Measurements from ENCODE around the gene WIPI1. TPM values are rescaled to one million over a fixed set of nuclear protein-coding genes. Genes with fewer than 3 reads are reported as not detected.

The WIPI1 gene
- total and polyA plus RNA-seq, 2 of the 13 experiments (the other 11 are each of a cell fraction or from before 2014, with no cell fraction given), result 29.4 to 141 TPM

- TF ChIP-seq FUBP1 (CRISPR knock-in tag; IDR thresholded peaks at IDR 0.05; ENCODE audit: borderline replicate concordance) (peak; percentile 28; the same call in 1 of the 2 replicates), RNF219 (CRISPR knock-in tag; IDR thresholded peaks at IDR 0.05) (peak; percentile 95; the same call in 1 of the 2 replicates), FOXP1 (IDR thresholded peaks at IDR 0.05) (no peak), FOXP1 (CRISPR knock-in tag; IDR thresholded peaks at IDR 0.05) (0 out of 2 replicates have a peak, but pooled peaks have one; percentile 41), ZNF589 (CRISPR knock-in tag; conservative IDR thresholded peaks at IDR 0.05) (no peak), NAIF1 (CRISPR knock-in tag; IDR thresholded peaks at IDR 0.05; ENCODE audit: borderline replicate concordance) (0 out of 2 replicates have a peak, but pooled peaks have one; percentile 7), ZBTB38 (CRISPR knock-in tag; IDR thresholded peaks at IDR 0.05) (no peak), YY1 (IDR thresholded peaks at IDR 0.05; ENCODE audit: insufficient read depth, insufficient replicate concordance, low read depth, low read length) (peak; percentile 61), ZNF281 (CRISPR knock-in tag; IDR thresholded peaks at IDR 0.05; ENCODE audit: borderline replicate concordance) (no peak), TCF7 (IDR thresholded peaks at IDR 0.05; ENCODE audit: low read depth) (peak; percentile 81), NR2F1 (CRISPR knock-in tag; IDR thresholded peaks at IDR 0.05) (peak in 1 of 2 experiments; percentile 4; a peak in 1 of 4 replicates), ZBTB7B (CRISPR knock-in tag; IDR thresholded peaks at IDR 0.05) (peak; percentile 37; the same call in 1 of the 2 replicates), PHF20 (CRISPR knock-in tag; IDR thresholded peaks at IDR 0.05) (no peak; the same call in 1 of the 2 replicates), SOX13 (IDR thresholded peaks at IDR 0.05) (no peak), SOX13 (CRISPR knock-in tag; conservative IDR thresholded peaks at IDR 0.05 in 1 of 2, IDR thresholded peaks at IDR 0.05 in 1 of 2) (peak in 1 of 2 experiments; percentile 70; a peak in 2 of 4 replicates), TEAD3 (CRISPR knock-in tag; optimal IDR thresholded peaks at IDR 0.05; ENCODE audit: borderline replicate concordance) (peak; percentile 69), MAF1 (CRISPR knock-in tag; IDR thresholded peaks at IDR 0.05; ENCODE audit: borderline replicate concordance) (0 out of 2 replicates have a peak, but pooled peaks have one; percentile 27), NFE2 (CRISPR knock-in tag; IDR thresholded peaks at IDR 0.05) (0 out of 2 replicates have a peak, but pooled peaks have one; percentile 5), HOXA5 (CRISPR knock-in tag; IDR thresholded peaks at IDR 0.05) (no peak), PREB (CRISPR knock-in tag; IDR thresholded peaks at IDR 0.05) (peak; percentile 35; the same call in 1 of the 2 replicates)
These were observed 79.5 kb downstream of the WIPI1 start (continued) for GRCh38 chr17:68377771-68378267.

Data from HepG2 (cell line).